HL-60 (cell line): Measurements from ENCODE around the gene SCP2D1.

Experiments used
- DNase-seq, 2 experiments: peaks; one replicate each; pipeline ENCODE4 v3.0.0-alpha.2; 2010 to 2020; ENCODE audit warnings: low read depth in 1 of 2, low spot score in 1 of 2
- H3K27ac ChIP-seq: fragments of 250-450 bp; sonication (Bioruptor Pico); replicated peaks from 2 replicates; pipeline ENCODE4 v1.5.1; 2020; ENCODE audit warnings: mild to moderate bottlenecking, moderate library complexity
- H3K27me3 ChIP-seq: fragments of 250-450 bp; sonication (Bioruptor Pico); 2 replicates; pipeline ENCODE4 v1.5.1; 2021; ENCODE audit warnings: mild to moderate bottlenecking, moderate library complexity; ENCODE audit not compliant: insufficient read depth, poor library complexity, severe bottlenecking
- H3K4me3 ChIP-seq: replicated peaks from 2 replicates; pipeline ENCODE4 v1.5.1; 2011; ENCODE audit warnings: mild to moderate bottlenecking, control low read depth, low read length; ENCODE audit not compliant: insufficient read depth
- GABPA ChIP-seq: IDR thresholded peaks from 2 replicates; pipeline ENCODE4 v1.6.1; 2012; ENCODE audit warnings: low read depth
- POLR2AphosphoS5 ChIP-seq: IDR thresholded peaks from 2 replicates; pipeline ENCODE4 v1.6.1; 2012; ENCODE audit warnings: low read depth
- REST ChIP-seq: IDR thresholded peaks from 2 replicates; pipeline ENCODE4 v1.6.1; 2012; ENCODE audit warnings: low read depth; ENCODE audit not compliant: insufficient replicate concordance
- SPI1 ChIP-seq: IDR thresholded peaks from 2 replicates; pipeline ENCODE4 v1.6.1; 2012; ENCODE audit warnings: low read depth, mild to moderate bottlenecking, borderline replicate concordance
- TF ChIP-seq, protein P1 (sequence below): IDR thresholded peaks from one replicate; pipeline ENCODE4 v1.5.1; 2011; ENCODE audit warnings: low read length, control low read depth, inconsistent platforms; ENCODE audit not compliant: insufficient read depth

Gene SCP2D1

DNA sequence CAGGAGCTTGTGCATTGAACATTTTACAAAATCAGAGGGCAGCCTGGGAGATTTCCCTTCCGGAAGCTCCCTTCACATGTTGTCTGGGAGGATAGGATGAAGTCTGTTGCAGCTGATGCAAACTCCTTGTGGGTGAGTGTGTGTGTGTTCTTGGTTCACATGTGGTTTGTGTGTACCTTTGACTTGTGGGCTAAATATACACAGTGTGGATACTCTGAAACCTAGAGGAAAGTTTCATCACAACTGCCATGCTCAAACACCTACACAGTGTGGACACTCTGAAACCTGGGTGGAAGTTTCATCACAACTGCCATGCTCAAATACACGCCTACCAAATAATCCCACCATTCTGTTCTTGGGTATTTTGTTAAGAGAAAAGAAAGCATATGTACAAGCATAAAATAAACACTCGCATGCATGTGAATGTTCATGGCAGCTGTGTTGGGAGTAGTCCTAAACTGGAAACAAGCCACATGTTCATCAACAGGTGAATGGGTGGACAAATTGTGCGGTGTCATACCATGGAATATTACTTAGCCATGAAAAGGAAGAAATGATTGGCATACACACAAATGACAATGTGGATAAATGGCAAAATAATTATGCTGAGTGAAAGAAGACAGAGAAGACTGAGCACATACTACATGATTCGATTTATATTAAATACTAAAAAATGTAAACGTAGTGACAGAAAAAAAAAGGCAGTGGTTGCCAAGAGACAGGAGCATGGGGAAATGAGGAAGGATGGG, 1.8 kb downstream of the SCP2D1 start:
- DNase-seq, result no peak
- no peak overlapping the region for H3K4me3 ChIP-seq
- no peaks in the 10 kb centered on the region for H3K27me3 ChIP-seq
- TF ChIP-seq REST (no peak), POLR2AphosphoS5 (no peak), GABPA (no peak), SPI1 (no peak)
- TF ChIP-seq, protein P1, sequence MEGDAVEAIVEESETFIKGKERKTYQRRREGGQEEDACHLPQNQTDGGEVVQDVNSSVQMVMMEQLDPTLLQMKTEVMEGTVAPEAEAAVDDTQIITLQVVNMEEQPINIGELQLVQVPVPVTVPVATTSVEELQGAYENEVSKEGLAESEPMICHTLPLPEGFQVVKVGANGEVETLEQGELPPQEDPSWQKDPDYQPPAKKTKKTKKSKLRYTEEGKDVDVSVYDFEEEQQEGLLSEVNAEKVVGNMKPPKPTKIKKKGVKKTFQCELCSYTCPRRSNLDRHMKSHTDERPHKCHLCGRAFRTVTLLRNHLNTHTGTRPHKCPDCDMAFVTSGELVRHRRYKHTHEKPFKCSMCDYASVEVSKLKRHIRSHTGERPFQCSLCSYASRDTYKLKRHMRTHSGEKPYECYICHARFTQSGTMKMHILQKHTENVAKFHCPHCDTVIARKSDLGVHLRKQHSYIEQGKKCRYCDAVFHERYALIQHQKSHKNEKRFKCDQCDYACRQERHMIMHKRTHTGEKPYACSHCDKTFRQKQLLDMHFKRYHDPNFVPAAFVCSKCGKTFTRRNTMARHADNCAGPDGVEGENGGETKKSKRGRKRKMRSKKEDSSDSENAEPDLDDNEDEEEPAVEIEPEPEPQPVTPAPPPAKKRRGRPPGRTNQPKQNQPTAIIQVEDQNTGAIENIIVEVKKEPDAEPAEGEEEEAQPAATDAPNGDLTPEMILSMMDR, result no peak
- no peak overlapping the region for H3K27ac ChIP-seq

GRCh38 chr20:18822832-18823231, 9.2 kb downstream of the SCP2D1 start:
- DNase-seq, result no peak
- TF ChIP-seq SPI1, result no peak
- Histone ChIP-seq H3K27me3 (no peaks in the 10 kb centered on the region), H3K27ac (no peak overlapping the region), H3K4me3 (no peak overlapping the region)

GRCh38 chr20:18831830-18832499, 18.4 kb downstream of the SCP2D1 start:
- DNase-seq, result no peak
- H3K4me3 ChIP-seq, result no peak overlapping the region
- H3K27ac ChIP-seq, result no peak overlapping the region
- TF ChIP-seq, protein P1, result no peak
- TF ChIP-seq POLR2AphosphoS5, result no peak
- no peak for TF ChIP-seq GABPA
- TF ChIP-seq REST, result no peak
- no peak for TF ChIP-seq SPI1
- no peaks in the 10 kb centered on the region for H3K27me3 ChIP-seq

DNA sequence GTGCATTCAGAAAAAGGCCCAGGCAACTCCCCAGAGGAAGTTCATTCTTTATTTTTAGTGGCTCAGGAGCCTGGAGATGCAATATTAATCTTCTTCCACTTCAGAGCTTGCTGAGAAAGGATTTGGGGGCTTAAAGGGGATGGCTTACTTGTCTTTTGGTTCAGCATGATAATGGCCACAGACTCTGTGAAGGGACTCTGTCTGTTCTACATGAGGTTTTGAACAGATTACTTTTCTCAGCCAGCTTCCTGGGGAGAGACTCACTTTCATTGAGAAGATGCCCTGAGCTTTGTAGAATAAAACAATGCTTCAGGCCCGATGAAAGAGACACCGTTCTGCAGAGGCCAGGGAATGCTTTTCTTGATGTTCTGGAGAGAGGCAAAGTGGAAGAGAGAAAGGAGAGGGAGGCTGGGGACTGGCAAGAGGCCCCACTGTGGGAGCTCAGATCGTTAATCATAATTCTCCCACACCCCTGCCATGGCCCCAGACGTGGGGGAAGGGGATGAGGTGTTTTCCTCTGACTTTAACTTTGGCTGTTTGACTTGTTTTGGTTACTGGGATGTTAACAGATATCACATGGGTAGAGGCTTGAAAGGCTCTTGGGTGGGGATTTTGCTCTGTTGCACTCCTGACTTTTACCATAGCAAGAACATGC, 19.1 kb downstream of the SCP2D1 start:
- Histone ChIP-seq H3K27ac (no peak overlapping the region), H3K27me3 (no peaks in the 10 kb centered on the region), H3K4me3 (no peak overlapping the region)
- TF ChIP-seq SPI1 (no peak), GABPA (no peak), REST (no peak), POLR2AphosphoS5 (no peak)
- TF ChIP-seq, protein P1, result no peak
- DNase-seq, result no peak
